K562 (cell line): Measurements from ENCODE around the gene GET3. TPM values are rescaled to one million over a fixed set of nuclear protein-coding genes. Genes with fewer than 3 reads are reported as not detected.
A peak's percentile ranks its signal among the peaks of the same experiment; 100 is the strongest.

Source experiments
- BHLHE40 ChIP-seq: IDR thresholded peaks from 2 replicates; pipeline ENCODE4 v1.6.1; 2011; ENCODE audit warnings: low read length, improper control_type of control experiment
- CCAR2 ChIP-seq: fragments of 200-400 bp; formaldehyde crosslinking; IDR thresholded peaks from 2 replicates; pipeline ENCODE4 v1.6.1; 2017; ENCODE audit warnings: mild to moderate bottlenecking, low read depth, low read length
- CREM ChIP-seq: IDR thresholded peaks from 2 replicates; pipeline ENCODE4 v1.6.1; 2014; ENCODE audit warnings: antibody characterized with exemption, low read depth
- DDX20 ChIP-seq: fragments of 450-650 bp; IDR thresholded peaks from 2 replicates; pipeline ENCODE4 v1.6.1; 2016; ENCODE audit warnings: missing genetic modification characterization, low read depth, mild to moderate bottlenecking, missing compliant biosample characterization, moderate library complexity
- DIDO1 ChIP-seq: fragments of 450-650 bp; IDR thresholded peaks from 2 replicates; pipeline ENCODE4 v1.6.1; 2016; ENCODE audit warnings: low read depth, missing biosample characterization, missing genetic modification characterization
- ELK3 ChIP-seq: fragments of 450-650 bp; formaldehyde crosslinking; IDR thresholded peaks from 2 replicates; pipeline ENCODE4 v1.4.0; 2020; ENCODE audit warnings: mild to moderate bottlenecking
- FOXK1 ChIP-seq: sonication (generic); formaldehyde crosslinking; IDR thresholded peaks from 2 replicates; pipeline ENCODE4 v1.8.0; 2022; ENCODE audit warnings: missing genetic modification reagents, mild to moderate bottlenecking, borderline replicate concordance
- HMG20B ChIP-seq: fragments of 250-450 bp; sonication (Bioruptor Pico); IDR thresholded peaks from 2 replicates; pipeline ENCODE4 v1.5.0; 2021; ENCODE audit warnings: mild to moderate bottlenecking
- KDM5B ChIP-seq: fragments of 200-600 bp; sonication (generic); IDR thresholded peaks from 2 replicates; pipeline ENCODE4 v1.6.1; 2012; ENCODE audit warnings: low read depth, mild to moderate bottlenecking, moderate library complexity, low read length, control low read depth, inconsistent platforms; ENCODE audit not compliant: insufficient replicate concordance
- MBD2 ChIP-seq: sonication (generic); IDR thresholded peaks from 2 replicates; pipeline ENCODE4 v1.6.1; 2016; ENCODE audit warnings: low read depth, borderline replicate concordance
- MED1 ChIP-seq: sonication (generic); formaldehyde crosslinking; IDR thresholded peaks from 2 replicates; pipeline ENCODE4 v1.8.1; 2023; ENCODE audit warnings: missing genetic modification reagents, borderline replicate concordance
- NR1H2 ChIP-seq: sonication (generic); formaldehyde crosslinking; IDR thresholded peaks from 2 replicates; pipeline ENCODE4 v1.4.0; 2020; ENCODE audit warnings: mild to moderate bottlenecking, missing genetic modification reagents
- PHF21A ChIP-seq: fragments of 450-650 bp; IDR thresholded peaks from 2 replicates; pipeline ENCODE4 v1.6.1; 2017; ENCODE audit warnings: low read depth, borderline replicate concordance
- PKNOX1 ChIP-seq: fragments of 450-650 bp; IDR thresholded peaks from 2 replicates; pipeline ENCODE4 v1.6.1; 2016
- PTBP1 ChIP-seq: fragments of 200-400 bp; formaldehyde crosslinking; IDR thresholded peaks from 2 replicates; pipeline ENCODE4 v1.6.1; 2017; ENCODE audit warnings: low read depth, low read length
- RCOR1 ChIP-seq, 2 experiments: IDR thresholded peaks; 2 replicates each; pipeline ENCODE4 v1.6.1; 2012; ENCODE audit warnings: low read depth in 2 of 2, low read length in 2 of 2, borderline replicate concordance in 1 of 2, improper control_type of control experiment in 1 of 2
- SIN3A ChIP-seq, 2 experiments: fragments of 150-350 bp in 1 of 2; IDR thresholded peaks; 2 replicates each; pipeline ENCODE4 v1.6.1; 2011 to 2016; ENCODE audit warnings: borderline replicate concordance in 2 of 2, low read depth in 2 of 2, low read length in 2 of 2, mild to moderate bottlenecking in 2 of 2, moderate library complexity in 2 of 2; ENCODE audit not compliant: control insufficient read depth in 1 of 2
- YY1 ChIP-seq, 3 experiments: IDR thresholded peaks; 2 replicates each; pipeline ENCODE4 v1.6.1; 2011; ENCODE audit warnings: low read length in 2 of 3, mild to moderate bottlenecking in 2 of 3, moderate library complexity in 2 of 3, borderline replicate concordance in 1 of 3, control low read depth in 1 of 3, low read depth in 1 of 3; ENCODE audit not compliant: insufficient read depth in 3 of 3, insufficient replicate concordance in 2 of 3, control insufficient read depth in 1 of 3, insufficient read length in 1 of 3; ENCODE audit errors: extremely low read depth in 1 of 3
- ZHX1 ChIP-seq: fragments of 150-350 bp; conservative IDR thresholded peaks from 2 replicates; pipeline ENCODE4 v1.6.1; 2014; ENCODE audit warnings: low read length
- ZNF354B ChIP-seq: fragments of 250-450 bp; sonication (Bioruptor Pico); IDR thresholded peaks from 2 replicates; pipeline ENCODE4 v1.4.0; 2020
- ZNF408 ChIP-seq: fragments of 250-450 bp; sonication (Bioruptor Pico); IDR thresholded peaks from 2 replicates; pipeline ENCODE4 v1.4.0; 2020; ENCODE audit warnings: low read depth, mild to moderate bottlenecking, moderate library complexity
- ZNF76 ChIP-seq: fragments of 250-450 bp; sonication (Bioruptor Pico); IDR thresholded peaks from 2 replicates; pipeline ENCODE4 v1.4.0; 2020; ENCODE audit warnings: mild to moderate bottlenecking, moderate library complexity, borderline replicate concordance
- polyA plus RNA-seq, 8 experiments: library from polyadenylated mRNA; depleted of rRNA in 4 of 8; stranded (reverse) in 5 of 8; unstranded in 3 of 8; fragments of >200 nt; fragmentation: Nextera tagmentation in 2 of 8; fragmentation: Illumina TruSeq in 1 of 8; extraction: Ambion mirVana in 2 of 8; extraction: Trizol in 1 of 8; gene quantifications; 2 replicates each; pipeline versions ENCODE4 v1.2.1 to v1.2.3, GENCODE V29; 2011 to 2014; ENCODE audit warnings: inconsistent platforms in 1 of 8, missing spikeins in 1 of 8
- total RNA-seq, 7 experiments: library from RNA; depleted of rRNA in 6 of 7; stranded (reverse); fragments of >200 nt in 6 of 7; fragmentation: Illumina TruSeq in 2 of 7; extraction: Trizol in 2 of 7; gene quantifications; 2 replicates each; pipeline versions ENCODE4 v1.2.1 to v1.2.3, GENCODE V29; 2011 to 2021; ENCODE audit warnings: low replicate concordance in 1 of 7

GET3 gene
- total and polyA plus RNA-seq, 9 of the 15 experiments (the other 6 are each of a cell fraction or from before 2014, with no cell fraction given), result 8.3 to 83.5 (median 51.8) TPM

GRCh38 chr19:12792051-12792852, 55.0 kb downstream of the GET3 start (continued):
- peak; percentile 77; the same call in 1 of the 2 replicates for TF ChIP-seq CREM
- no peak for TF ChIP-seq ZHX1
- no peak for TF ChIP-seq HMG20B (CRISPR knock-in tag)
- TF ChIP-seq SIN3A (IDR thresholded peaks at IDR 0.05; ENCODE audit: borderline replicate concordance in 2 of 2, control insufficient read depth in 1 of 2, low read depth in 2 of 2, low read length in 2 of 2), result peak; percentile 67 to 68; a peak in 2 of 4 replicates
- TF ChIP-seq YY1 (IDR thresholded peaks at IDR 0.05; ENCODE audit: borderline replicate concordance in 1 of 3, control insufficient read depth in 1 of 3, extremely low read depth in 1 of 3, insufficient read depth in 3 of 3, insufficient read length in 1 of 3, insufficient replicate concordance in 2 of 3, low read depth in 1 of 3, low read length in 2 of 3), result peak in 1 of 3 experiments; percentile 62
- no peak for TF ChIP-seq MED1 (CRISPR knock-in tag)
- no peak for TF ChIP-seq ELK3 (CRISPR knock-in tag)
- TF ChIP-seq PHF21A, result no peak
- TF ChIP-seq PKNOX1, result peak; percentile 67
- no peak for TF ChIP-seq ZNF354B
- no peak for TF ChIP-seq NR1H2
- TF ChIP-seq DIDO1, result no peak
- no peak for TF ChIP-seq ZNF408 (CRISPR knock-in tag)
- no peak for TF ChIP-seq ZNF76 (CRISPR knock-in tag)
- TF ChIP-seq FOXK1, result peak; percentile 19; the same call in 1 of the 2 replicates
- TF ChIP-seq MBD2, result peak; percentile 49; the same call in 1 of the 2 replicates
- TF ChIP-seq CCAR2, result no peak
- no peak for TF ChIP-seq DDX20 (tag)
- TF ChIP-seq RCOR1 (IDR thresholded peaks at IDR 0.05; ENCODE audit: borderline replicate concordance in 1 of 2, low read depth in 2 of 2, low read length in 2 of 2), result peak in 1 of 2 experiments; percentile 28; a peak in 1 of 4 replicates
- TF ChIP-seq KDM5B, result peak; percentile 72
- peak; percentile 49; the same call in 1 of the 2 replicates for TF ChIP-seq PTBP1
- TF ChIP-seq BHLHE40, result peak; percentile 14; the same call in 1 of the 2 replicates
